HepG2 (cell line): ENCODE measurements around the gene KCTD19. TPM values are rescaled to one million over a fixed set of nuclear protein-coding genes. Genes with fewer than 3 reads are reported as not detected.

Source experiments
- ATAC-seq: fragments of 200-7000 bp; cut with Tn5 transposase; 3 replicates; pipeline ENCODE4 v1.9.1; 2020; ENCODE audit warnings: mild to moderate bottlenecking, moderate library complexity
- BruUV-seq: library from RNA; stranded (reverse); fragments of 400-500 nt; replicated peaks from 2 replicates; lab custom pipeline; 2021; lab: Mats Ljungman, UMichigan
- CTCF ChIA-PET: fragments of 300-600 bp; formaldehyde crosslinking; extraction: SDS; loops from one replicate; lab custom pipeline; 2021; ENCODE audit warnings: low total read pairs, inconsistent platforms, low intra/inter-chr PET ratio; lab: Yijun Ruan, JAX
- POLR2A ChIA-PET: fragments of 350-600 bp; sonication (Branson Sonifier 250); formaldehyde crosslinking; loops from one replicate; lab custom pipeline; 2020; ENCODE audit warnings: antibody characterized with exemption, inconsistent platforms; lab: Yijun Ruan, JAX
- DNase-seq: peaks from one replicate; pipeline ENCODE4 v3.0.0-alpha.2; 2015; ENCODE audit warnings: low spot score
- FAIRE-seq: peaks from 3 replicates; lab custom pipeline; 2011; peaks lifted over from hg19 to GRCh38; lab: Jason Lieb, UNC
- H2AFZ ChIP-seq: one replicate; pipeline ENCODE4 v1.6.1; 2011; ENCODE audit warnings: low read length, inconsistent platforms
- H3K27ac ChIP-seq: fragments of 300-600 bp; 3 replicates; pipeline ENCODE4 v1.8.0; 2011; ENCODE audit warnings: mixed run types, mild to moderate bottlenecking, mixed read lengths, low read length, inconsistent platforms; ENCODE audit not compliant: insufficient read depth; ENCODE audit errors: extremely low read length
- H3K27me3 ChIP-seq, 2 experiments: fragments of 200-600 bp in 1 of 2; 2 replicates in 1 of 2; 3 replicates in 1 of 2; pipeline versions ENCODE4 v1.6.0 to v1.8.0; 2011; ENCODE audit warnings: low read length in 2 of 2, mild to moderate bottlenecking in 2 of 2, moderate library complexity in 2 of 2, inconsistent platforms in 1 of 2; ENCODE audit not compliant: insufficient read depth in 2 of 2, control insufficient read depth in 1 of 2
- H3K36me3 ChIP-seq, 2 experiments: fragments of 200-600 bp in 1 of 2; replicated peaks in 1 of 2; 2 replicates in 1 of 2; 3 replicates in 1 of 2; pipeline versions ENCODE4 v1.5.1 to v1.8.0; 2011; ENCODE audit warnings: low read length in 2 of 2, inconsistent platforms in 1 of 2; ENCODE audit not compliant: insufficient read depth in 2 of 2, control insufficient read depth in 1 of 2
- H3K4me1 ChIP-seq: 2 replicates; pipeline ENCODE4 v1.5.1; 2012; ENCODE audit warnings: low read length, inconsistent platforms; ENCODE audit not compliant: insufficient read depth
- H3K4me2 ChIP-seq: 2 replicates; pipeline ENCODE4 v1.6.0; 2011; ENCODE audit warnings: low read depth, low read length, inconsistent platforms
- H3K4me3 ChIP-seq, 3 experiments: fragments of 200-600 bp in 1 of 3; sonication (generic), shearing (Covaris generic) in 1 of 3; replicated peaks in 1 of 3; 2 replicates each; pipeline ENCODE4 v1.5.1; 2011 to 2016; ENCODE audit warnings: low read length in 3 of 3, inconsistent platforms in 2 of 3, low read depth in 2 of 3, mild to moderate bottlenecking in 2 of 3, control low read depth in 1 of 3, mixed read lengths in 1 of 3; ENCODE audit not compliant: insufficient read depth in 1 of 3
- H3K79me2 ChIP-seq: one replicate; pipeline ENCODE4 v1.6.1; 2011; ENCODE audit warnings: low read length, inconsistent platforms; ENCODE audit not compliant: insufficient read depth
- H3K9ac ChIP-seq: 2 replicates; pipeline ENCODE4 v1.6.0; 2011; ENCODE audit warnings: mild to moderate bottlenecking, low read depth, low read length, inconsistent platforms; ENCODE audit not compliant: insufficient read depth
- H3K9me3 ChIP-seq: 2 replicates; pipeline ENCODE4 v1.5.1; 2012; ENCODE audit warnings: mild to moderate bottlenecking, low read length
- H4K20me1 ChIP-seq: 2 replicates; pipeline ENCODE4 v1.6.0; 2011; ENCODE audit warnings: inconsistent platforms, mild to moderate bottlenecking, low read length, moderate library complexity; ENCODE audit not compliant: insufficient read depth
- HNF4A ChIP-seq: sonication (generic); formaldehyde crosslinking; IDR thresholded peaks from 2 replicates; pipeline ENCODE4 v1.4.0; 2020; ENCODE audit warnings: missing genetic modification reagents
- KAT7 ChIP-seq: IDR thresholded peaks from 2 replicates; pipeline ENCODE4 v1.6.1; 2018; ENCODE audit warnings: borderline replicate concordance, missing compliant biosample characterization
- KDM1A ChIP-seq: IDR thresholded peaks from 2 replicates; pipeline ENCODE4 v1.6.1; 2016; ENCODE audit warnings: missing compliant biosample characterization
- KLF6 ChIP-seq: IDR thresholded peaks from 2 replicates; pipeline ENCODE4 v1.8.0; 2016; ENCODE audit warnings: missing biosample characterization, missing genetic modification reagents
- KMT2B ChIP-seq: IDR thresholded peaks from 2 replicates; pipeline ENCODE4 v1.6.1; 2016; ENCODE audit warnings: missing genetic modification reagents, missing compliant biosample characterization
- RBAK ChIP-seq: sonication (generic); formaldehyde crosslinking; IDR thresholded peaks from 2 replicates; pipeline ENCODE4 v1.5.1; 2020; ENCODE audit warnings: mild to moderate bottlenecking, missing genetic modification reagents
- SNAPC2 ChIP-seq: sonication (generic); formaldehyde crosslinking; IDR thresholded peaks from 2 replicates; pipeline ENCODE4 v1.8.1; 2022; ENCODE audit warnings: mild to moderate bottlenecking, missing genetic modification reagents
- TBL1XR1 ChIP-seq: fragments of 150-350 bp; IDR thresholded peaks from 2 replicates; pipeline ENCODE4 v1.6.1; 2014; ENCODE audit warnings: borderline replicate concordance, low read length; ENCODE audit not compliant: partially characterized antibody
- ZNF256 ChIP-seq: sonication (generic); formaldehyde crosslinking; conservative IDR thresholded peaks from 2 replicates; pipeline ENCODE4 v1.4.0; 2020; ENCODE audit warnings: missing genetic modification reagents
- ZNF564 ChIP-seq: sonication (generic); formaldehyde crosslinking; IDR thresholded peaks from 2 replicates; pipeline ENCODE4 v1.8.1; 2023; ENCODE audit warnings: mild to moderate bottlenecking, missing genetic modification reagents
- ZSCAN22 ChIP-seq: sonication (generic); formaldehyde crosslinking; IDR thresholded peaks from 2 replicates; pipeline ENCODE4 v1.4.0; 2020; ENCODE audit warnings: mild to moderate bottlenecking, missing genetic modification reagents
- WGBS: methylation state at CpG from one replicate; pipeline ENCODE4 v1.1.6; 2017; ENCODE audit warnings: low lambda C conversion rate; 5-methylcytosine and 5-hydroxymethylcytosine counted together
- in situ Hi-C: cut with HindIII; loops from 2 replicates; pipeline ENCODE4 v1.10.0; 2017; ENCODE audit warnings: low pct_unique_long_range_greater_than_20kb; ENCODE audit not compliant: extremely low pct_ligation_motif_present
- intact Hi-C: fragments of 100-400 bp; cut with micrococcal nuclease; formaldehyde crosslinking; loops from one replicate; pipeline ENCODE4 v1.10.0; 2022; ENCODE audit not compliant: unreplicated experiment
- polyA plus RNA-seq, 8 experiments: library from polyadenylated mRNA; depleted of rRNA in 3 of 8; stranded (reverse) in 7 of 8; unstranded in 1 of 8; fragments of >200 nt; fragmentation: Illumina TruSeq in 4 of 8; extraction: Trizol in 4 of 8; gene quantifications; 2 replicates each; pipeline versions ENCODE4 v1.2.1 to v1.2.3, GENCODE V29; 2011 to 2016; ENCODE audit warnings: low read depth in 4 of 8, missing spikeins in 1 of 8, mixed read lengths in 1 of 8; ENCODE audit not compliant: insufficient read depth in 1 of 8
- total RNA-seq, 5 experiments: library from RNA; depleted of rRNA; stranded (reverse); fragments of >200 nt; fragmentation: Illumina TruSeq; extraction: Trizol; gene quantifications; 2 replicates each; pipeline ENCODE4 v1.2.3, GENCODE V29; 2016; ENCODE audit warnings: low read depth in 1 of 5
- TF ChIP-seq, protein P1 (sequence below), 2 experiments: sonication (generic) in 1 of 2; formaldehyde crosslinking in 1 of 2; IDR thresholded peaks; 2 replicates each; pipeline versions ENCODE4 v1.5.1 to v1.6.1; 2011 to 2020; ENCODE audit warnings: borderline replicate concordance in 1 of 2, low read depth in 1 of 2, low read length in 1 of 2, mild to moderate bottlenecking in 1 of 2, missing genetic modification reagents in 1 of 2, moderate library complexity in 1 of 2
- TF ChIP-seq, protein P2 (sequence below): sonication (generic); formaldehyde crosslinking; IDR thresholded peaks from 2 replicates; pipeline ENCODE4 v1.8.1; 2023; ENCODE audit warnings: mild to moderate bottlenecking, missing genetic modification reagents

KCTD19 gene
- total and polyA plus RNA-seq, 2 of the 13 experiments (the other 11 are each of a cell fraction or from before 2014, with no cell fraction given) = not detected

DNA sequence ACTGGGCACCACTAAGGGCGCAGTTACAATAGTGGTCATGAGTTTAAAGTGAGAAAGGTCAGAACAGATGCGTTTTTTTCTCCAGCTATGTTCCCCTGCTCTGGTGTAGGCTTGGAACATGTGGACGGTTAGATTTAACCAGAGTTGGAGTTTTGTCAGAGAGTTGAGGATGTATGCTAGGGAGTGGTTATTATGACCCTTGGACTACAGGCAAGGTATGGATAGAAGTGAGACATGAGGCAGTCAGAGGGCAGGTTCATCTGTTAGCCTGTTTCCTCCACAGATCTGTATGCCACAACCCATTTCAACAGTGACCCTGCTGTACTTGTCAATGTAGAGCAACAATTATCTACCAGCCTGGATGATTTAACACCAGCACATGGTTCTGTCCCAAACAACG is 44.1 kb upstream of the KCTD19 start:
- H3K4me3 ChIP-seq = no peak overlapping the region
- H3K36me3 ChIP-seq = no peaks in the 10 kb centered on the region
- no peak overlapping the region for H3K27ac ChIP-seq
- in situ Hi-C loops = no loop called here
- no peaks in the 10 kb centered on the region for H3K79me2 ChIP-seq
- POLR2A ChIA-PET = no interaction called here
- FAIRE-seq = no peak
- peak; percentile 71; the same call in 1 of the 2 replicates for TF ChIP-seq ZSCAN22
- 0 out of 2 replicates have a peak, but pooled peaks have one; percentile 17 for TF ChIP-seq HNF4A
- TF ChIP-seq RBAK = no peak
- TF ChIP-seq KMT2B (CRISPR knock-in tag) = no peak
- TF ChIP-seq, all 625 proteins: peak for 2
- BruUV-seq = no TSS peak
- no peak overlapping the region for H3K9ac ChIP-seq
- ATAC-seq = peak; percentile 56
- H2AFZ ChIP-seq = peak overlapping the region; percentile 33
- H3K4me2 ChIP-seq = no peak overlapping the region
- intact Hi-C loops = no loop called here
- H4K20me1 ChIP-seq = no peaks in the 10 kb centered on the region
- H3K27me3 ChIP-seq = peaks cover 0 to 1% of the 10 kb centered on the region in 2 experiments; a peak in 1 of 5 replicates
- peaks cover 49% of the 10 kb centered on the region for H3K4me1 ChIP-seq
- 64% methylated on average over 4 of the region's 4 CpGs for WGBS
- CTCF ChIA-PET = no interaction called here
- DNase-seq = no peak
- no peaks in the 10 kb centered on the region for H3K9me3 ChIP-seq

DNA sequence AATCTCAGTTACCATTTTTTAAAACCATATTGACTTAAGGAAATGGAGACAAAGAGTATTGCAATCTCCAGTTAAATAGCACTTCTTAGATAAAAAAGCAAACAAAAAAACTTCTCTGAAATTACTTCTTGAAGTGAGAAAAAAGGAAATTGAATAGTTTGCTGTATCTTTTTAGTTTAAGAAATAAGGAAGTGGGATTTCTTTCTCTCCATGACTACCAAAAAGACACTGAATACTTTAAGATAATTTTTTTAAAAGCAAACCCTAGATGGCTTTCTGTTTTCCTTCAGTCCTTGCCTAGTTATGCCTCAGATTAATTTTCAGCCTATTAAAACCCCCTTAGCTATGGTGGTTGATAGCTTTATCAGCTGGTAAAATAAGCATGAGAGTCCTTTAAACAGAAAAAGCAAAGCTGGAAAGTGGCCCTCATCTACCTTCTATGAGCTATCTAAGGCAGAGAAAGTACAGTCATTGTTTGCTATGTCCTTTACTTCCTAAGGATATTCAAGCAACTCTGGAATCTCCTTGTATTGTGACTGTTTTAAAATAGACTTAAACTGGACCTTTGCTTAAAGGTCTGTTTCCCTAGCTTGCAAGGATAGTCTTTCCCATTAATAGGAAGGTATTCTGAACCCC is 38.2 kb upstream of the KCTD19 start:
- FAIRE-seq = no peak
- POLR2A ChIA-PET = no interaction called here
- Histone ChIP-seq H3K27me3 (no peaks in the 10 kb centered on the region), H3K79me2 (no peaks in the 10 kb centered on the region), H3K4me2 (no peak overlapping the region), H3K4me1 (peaks cover 70% of the 10 kb centered on the region), H2AFZ (peak overlapping the region; percentile 15), H3K9me3 (no peaks in the 10 kb centered on the region), H4K20me1 (no peaks in the 10 kb centered on the region), H3K36me3 (no peaks in the 10 kb centered on the region), H3K4me3 (no peak overlapping the region), H3K9ac (no peak overlapping the region), H3K27ac (no peak overlapping the region)
- DNase-seq = no peak
- ATAC-seq = no peak
- intact Hi-C loops (no loop called here), in situ Hi-C loops (no loop called here)
- BruUV-seq = no TSS peak
- CTCF ChIA-PET = no interaction called here
- TF ChIP-seq SNAPC2 (CRISPR knock-in tag) = no peak
- no peak for TF ChIP-seq TBL1XR1
- TF ChIP-seq KDM1A = no peak
- TF ChIP-seq, protein P1, sequence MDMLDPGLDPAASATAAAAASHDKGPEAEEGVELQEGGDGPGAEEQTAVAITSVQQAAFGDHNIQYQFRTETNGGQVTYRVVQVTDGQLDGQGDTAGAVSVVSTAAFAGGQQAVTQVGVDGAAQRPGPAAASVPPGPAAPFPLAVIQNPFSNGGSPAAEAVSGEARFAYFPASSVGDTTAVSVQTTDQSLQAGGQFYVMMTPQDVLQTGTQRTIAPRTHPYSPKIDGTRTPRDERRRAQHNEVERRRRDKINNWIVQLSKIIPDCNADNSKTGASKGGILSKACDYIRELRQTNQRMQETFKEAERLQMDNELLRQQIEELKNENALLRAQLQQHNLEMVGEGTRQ (IDR thresholded peaks at IDR 0.05; ENCODE audit: low read depth, low read length) = no peak
- TF ChIP-seq, protein P1 (CRISPR knock-in tag; IDR thresholded peaks at IDR 0.05; ENCODE audit: borderline replicate concordance) = no peak
- TF ChIP-seq KLF6 (CRISPR knock-in tag) = no peak
- TF ChIP-seq KAT7 = no peak
- no peak for TF ChIP-seq ZNF564 (CRISPR knock-in tag)
- no peak for TF ChIP-seq ZNF256 (CRISPR knock-in tag)
- TF ChIP-seq, protein P2, sequence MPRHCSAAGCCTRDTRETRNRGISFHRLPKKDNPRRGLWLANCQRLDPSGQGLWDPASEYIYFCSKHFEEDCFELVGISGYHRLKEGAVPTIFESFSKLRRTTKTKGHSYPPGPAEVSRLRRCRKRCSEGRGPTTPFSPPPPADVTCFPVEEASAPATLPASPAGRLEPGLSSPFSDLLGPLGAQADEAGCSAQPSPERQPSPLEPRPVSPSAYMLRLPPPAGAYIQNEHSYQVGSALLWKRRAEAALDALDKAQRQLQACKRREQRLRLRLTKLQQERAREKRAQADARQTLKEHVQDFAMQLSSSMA (CRISPR knock-in tag) = no peak
